ENCODE measurements around the gene FLT3. TPM values are rescaled to one million over a fixed set of nuclear protein-coding genes. Genes with fewer than 3 reads are reported as not detected.

Gene FLT3
- total and polyA plus RNA-seq, 9 of the 15 experiments (the other 6 are each of a cell fraction or from before 2014, with no cell fraction given), result not detected

DNA sequence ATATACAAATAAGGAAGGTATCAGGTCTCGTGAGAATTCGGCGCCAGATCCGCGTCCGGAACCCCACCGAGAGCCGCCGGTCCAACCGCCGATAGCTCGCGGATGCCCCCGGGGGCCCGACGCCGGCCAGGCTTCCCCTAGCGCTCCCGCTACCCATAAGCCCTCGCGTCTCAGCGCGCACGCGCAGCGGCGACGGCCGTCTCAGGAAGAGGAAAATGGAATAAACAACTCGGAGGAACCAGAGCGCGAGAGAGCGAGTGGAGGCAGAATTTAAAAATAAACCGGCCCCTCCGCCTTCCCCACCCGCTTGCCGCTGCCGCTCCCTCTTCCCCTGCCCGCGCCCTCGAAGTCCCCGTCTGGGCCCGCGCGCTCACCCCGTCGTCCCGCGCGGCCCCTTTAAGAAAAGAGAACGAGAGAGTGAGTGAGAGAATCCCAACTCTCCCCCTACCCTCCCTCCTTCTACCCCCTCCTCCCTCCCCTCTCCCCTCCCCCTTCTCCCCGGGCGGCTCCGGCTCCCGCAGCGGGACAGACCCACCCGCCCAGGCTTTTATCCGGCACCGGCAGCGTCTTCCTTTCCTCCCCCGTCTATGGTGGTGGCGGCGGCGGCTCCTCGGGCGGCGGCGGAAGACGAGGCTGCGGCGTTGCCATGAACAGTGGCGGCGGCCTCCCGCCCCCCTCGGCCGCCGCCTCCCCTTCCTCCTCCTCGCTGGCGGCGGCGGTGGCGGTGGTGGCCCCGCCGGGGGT lies 37.8 kb upstream of the FLT3 start, which contains the start of gene PAN3 (continued):
- TF ChIP-seq, protein P1, sequence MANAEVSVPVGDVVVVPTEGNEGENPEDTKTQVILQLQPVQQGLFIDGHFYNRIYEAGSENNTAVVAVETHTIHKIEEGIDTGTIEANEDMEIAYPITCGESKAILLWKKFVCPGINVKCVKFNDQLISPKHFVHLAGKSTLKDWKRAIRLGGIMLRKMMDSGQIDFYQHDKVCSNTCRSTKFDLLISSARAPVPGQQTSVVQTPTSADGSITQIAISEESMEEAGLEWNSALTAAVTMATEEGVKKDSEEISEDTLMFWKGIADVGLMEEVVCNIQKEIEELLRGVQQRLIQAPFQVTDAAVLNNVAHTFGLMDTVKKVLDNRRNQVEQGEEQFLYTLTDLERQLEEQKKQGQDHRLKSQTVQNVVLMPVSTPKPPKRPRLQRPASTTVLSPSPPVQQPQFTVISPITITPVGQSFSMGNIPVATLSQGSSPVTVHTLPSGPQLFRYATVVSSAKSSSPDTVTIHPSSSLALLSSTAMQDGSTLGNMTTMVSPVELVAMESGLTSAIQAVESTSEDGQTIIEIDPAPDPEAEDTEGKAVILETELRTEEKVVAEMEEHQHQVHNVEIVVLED (CRISPR knock-in tag; IDR thresholded peaks at IDR 0.05), result no peak
- TF ChIP-seq CHD1 (IDR thresholded peaks at IDR 0.05; ENCODE audit: low read length) (no peak), FOXJ3 (CRISPR knock-in tag; IDR thresholded peaks at IDR 0.05) (no peak), SP1 (CRISPR knock-in tag; IDR thresholded peaks at IDR 0.05) (no peak), SOX6 (IDR thresholded peaks at IDR 0.05) (no peak), HMG20A (CRISPR knock-in tag; conservative IDR thresholded peaks at IDR 0.05) (no peak), CBX3 (IDR thresholded peaks at IDR 0.05; ENCODE audit: borderline replicate concordance in 1 of 2, low read length in 2 of 2) (no peak), PRMT5 (CRISPR knock-in tag; IDR thresholded peaks at IDR 0.05) (no peak), ZNF699 (CRISPR knock-in tag; IDR thresholded peaks at IDR 0.05; ENCODE audit: insufficient replicate concordance) (no peak), ZNF263 (CRISPR knock-in tag; IDR thresholded peaks at IDR 0.05; ENCODE audit: borderline replicate concordance) (no peak), JUND (IDR thresholded peaks at IDR 0.05; ENCODE audit: borderline replicate concordance, low read depth, low read length) (no peak), JUND (tag; IDR thresholded peaks at IDR 0.05; ENCODE audit: borderline replicate concordance, low read depth, low read length) (no peak), GATAD2B (IDR thresholded peaks at IDR 0.05; ENCODE audit: borderline replicate concordance) (no peak)
- TF ChIP-seq, protein P2, sequence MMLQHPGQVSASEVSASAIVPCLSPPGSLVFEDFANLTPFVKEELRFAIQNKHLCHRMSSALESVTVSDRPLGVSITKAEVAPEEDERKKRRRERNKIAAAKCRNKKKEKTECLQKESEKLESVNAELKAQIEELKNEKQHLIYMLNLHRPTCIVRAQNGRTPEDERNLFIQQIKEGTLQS (IDR thresholded peaks at IDR 0.05), result no peak
- TF ChIP-seq, protein P2 (CRISPR knock-in tag; conservative IDR thresholded peaks at IDR 0.05), result no peak
- TF ChIP-seq, protein P3, sequence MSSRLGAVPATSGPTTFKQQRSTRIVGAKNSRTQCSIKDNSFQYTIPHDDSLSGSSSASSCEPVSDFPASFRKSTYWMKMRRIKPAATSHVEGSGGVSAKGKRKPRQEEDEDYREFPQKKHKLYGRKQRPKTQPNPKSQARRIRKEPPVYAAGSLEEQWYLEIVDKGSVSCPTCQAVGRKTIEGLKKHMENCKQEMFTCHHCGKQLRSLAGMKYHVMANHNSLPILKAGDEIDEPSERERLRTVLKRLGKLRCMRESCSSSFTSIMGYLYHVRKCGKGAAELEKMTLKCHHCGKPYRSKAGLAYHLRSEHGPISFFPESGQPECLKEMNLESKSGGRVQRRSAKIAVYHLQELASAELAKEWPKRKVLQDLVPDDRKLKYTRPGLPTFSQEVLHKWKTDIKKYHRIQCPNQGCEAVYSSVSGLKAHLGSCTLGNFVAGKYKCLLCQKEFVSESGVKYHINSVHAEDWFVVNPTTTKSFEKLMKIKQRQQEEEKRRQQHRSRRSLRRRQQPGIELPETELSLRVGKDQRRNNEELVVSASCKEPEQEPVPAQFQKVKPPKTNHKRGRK (tag; IDR thresholded peaks at IDR 0.05), result no peak

Data from K562 (cell line).